Measurements from ENCODE around the gene AOC3. TPM values are rescaled to one million over a fixed set of nuclear protein-coding genes. Genes with fewer than 3 reads are reported as not detected.
"Not testable (repeated sequence)": the region's sequence is repeated elsewhere in the genome, so short reads cannot be mapped to it uniquely, and the experiment has no call there.

Gene AOC3
- total RNA-seq, 1 donor from 2014 or later: 2.4 TPM

DNA sequence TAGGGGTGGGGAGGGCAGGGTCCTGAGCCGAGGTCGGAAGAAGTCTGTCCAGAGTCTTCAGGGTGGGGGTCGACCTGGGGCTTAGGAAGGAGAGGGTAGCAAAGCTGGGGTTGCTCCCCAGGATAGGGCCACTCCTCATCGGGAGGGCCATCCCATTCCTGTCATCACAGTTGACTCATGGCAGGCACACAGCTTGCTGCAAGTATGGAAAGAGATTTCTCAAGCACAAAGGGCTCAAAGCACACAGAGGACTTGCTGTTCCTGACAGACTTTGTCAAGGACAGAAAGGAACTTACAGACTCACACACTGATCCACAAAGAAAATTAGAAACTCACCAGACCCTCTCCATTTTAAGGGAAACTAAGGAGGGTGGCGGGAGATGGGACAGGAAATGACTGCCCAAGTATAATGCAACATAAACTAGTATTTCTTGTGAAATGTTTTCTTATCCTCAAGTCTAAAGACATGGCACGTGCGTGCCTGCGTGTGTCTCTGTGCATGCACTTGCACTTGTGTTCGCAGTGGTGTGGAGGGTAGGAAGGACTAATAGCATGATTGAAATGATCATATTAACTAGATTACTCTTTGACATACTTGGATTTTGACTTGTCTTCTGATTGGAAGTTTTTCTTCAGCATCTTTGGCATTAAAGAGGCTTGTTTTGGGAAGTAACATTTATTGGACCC lies 4.3 kb upstream of the AOC3 start:
- Mint-ChIP-seq H3K9me3 (no peaks in the 10 kb centered on the region), H3K27ac (no peak overlapping the region), H3K36me3 (ENCODE audit: low read depth) (peaks cover 38% of the 10 kb centered on the region), H3K27me3 (ENCODE audit: low read depth) (no peaks in the 10 kb centered on the region), H3K4me1 (ENCODE audit: low read depth) (peaks cover 14% of the 10 kb centered on the region), H3K4me3 (ENCODE audit: low read depth) (no peak overlapping the region)
- no peak for DNase-seq (ENCODE audit: low spot score)
- intact Hi-C loops (cut with micrococcal nuclease): loop anchor here (2.0 kb wide), 1 partner anchor 82 kb away; no protein-coding TSS in a partner anchor

DNA sequence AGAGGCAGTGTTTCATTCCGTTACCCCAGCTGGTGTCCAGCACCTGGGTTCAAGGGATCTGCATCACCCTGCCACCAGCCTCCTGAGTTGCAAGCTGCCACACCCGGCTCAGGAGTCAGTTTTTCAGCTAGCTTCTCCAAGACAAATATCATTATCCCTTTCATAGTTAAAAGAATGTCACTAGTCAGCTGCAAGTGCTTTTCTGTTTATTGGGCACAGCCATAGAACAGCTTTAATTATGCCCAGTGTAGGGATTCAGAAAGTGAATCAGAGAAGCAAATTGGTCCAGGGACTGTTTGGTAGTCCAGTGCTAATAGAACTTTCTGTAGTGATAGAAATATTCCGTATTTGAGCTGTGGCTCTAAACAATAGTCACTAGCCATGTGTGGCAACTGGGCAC lies 2.9 kb upstream of the AOC3 start:
- H3K27ac Mint-ChIP-seq: no peak overlapping the region
- no peaks in the 10 kb centered on the region for H3K27me3 Mint-ChIP-seq (ENCODE audit: low read depth)
- no peak for DNase-seq (ENCODE audit: low spot score)
- H3K36me3 Mint-ChIP-seq (ENCODE audit: low read depth): peaks cover 25% of the 10 kb centered on the region
- peaks cover 14% of the 10 kb centered on the region for H3K4me1 Mint-ChIP-seq (ENCODE audit: low read depth)
- no peaks in the 10 kb centered on the region for H3K9me3 Mint-ChIP-seq
- no peak overlapping the region for H3K4me3 Mint-ChIP-seq (ENCODE audit: low read depth)
- intact Hi-C loops (cut with micrococcal nuclease): no loop called here

DNA sequence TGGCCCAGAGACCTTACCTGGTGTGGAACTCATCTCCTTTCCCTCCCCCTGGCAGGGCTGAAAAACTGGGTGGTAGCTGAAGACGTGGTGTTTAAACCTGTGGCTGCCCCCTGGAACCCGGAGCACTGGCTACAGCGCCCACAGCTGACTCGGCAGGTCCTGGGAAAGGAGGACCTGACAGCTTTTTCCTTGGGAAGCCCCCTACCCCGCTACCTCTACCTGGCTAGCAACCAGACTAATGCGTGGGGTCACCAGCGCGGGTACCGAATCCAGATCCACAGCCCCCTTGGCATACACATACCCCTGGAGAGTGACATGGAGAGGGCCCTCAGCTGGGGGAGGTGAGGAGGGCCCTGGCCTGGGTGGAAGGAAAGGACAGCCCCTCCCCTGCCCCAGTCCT lies 2.0 kb upstream of the AOC3 start:
- peaks cover 14% of the 10 kb centered on the region for H3K4me1 Mint-ChIP-seq (ENCODE audit: low read depth)
- no peaks in the 10 kb centered on the region for H3K9me3 Mint-ChIP-seq
- no peak overlapping the region for H3K4me3 Mint-ChIP-seq (ENCODE audit: low read depth)
- H3K36me3 Mint-ChIP-seq (ENCODE audit: low read depth): peaks cover 15% of the 10 kb centered on the region
- H3K27ac Mint-ChIP-seq: no peak overlapping the region
- intact Hi-C loops (cut with micrococcal nuclease): no loop called here
- H3K27me3 Mint-ChIP-seq (ENCODE audit: low read depth): no peaks in the 10 kb centered on the region
- no peak for DNase-seq (ENCODE audit: low spot score)

DNA sequence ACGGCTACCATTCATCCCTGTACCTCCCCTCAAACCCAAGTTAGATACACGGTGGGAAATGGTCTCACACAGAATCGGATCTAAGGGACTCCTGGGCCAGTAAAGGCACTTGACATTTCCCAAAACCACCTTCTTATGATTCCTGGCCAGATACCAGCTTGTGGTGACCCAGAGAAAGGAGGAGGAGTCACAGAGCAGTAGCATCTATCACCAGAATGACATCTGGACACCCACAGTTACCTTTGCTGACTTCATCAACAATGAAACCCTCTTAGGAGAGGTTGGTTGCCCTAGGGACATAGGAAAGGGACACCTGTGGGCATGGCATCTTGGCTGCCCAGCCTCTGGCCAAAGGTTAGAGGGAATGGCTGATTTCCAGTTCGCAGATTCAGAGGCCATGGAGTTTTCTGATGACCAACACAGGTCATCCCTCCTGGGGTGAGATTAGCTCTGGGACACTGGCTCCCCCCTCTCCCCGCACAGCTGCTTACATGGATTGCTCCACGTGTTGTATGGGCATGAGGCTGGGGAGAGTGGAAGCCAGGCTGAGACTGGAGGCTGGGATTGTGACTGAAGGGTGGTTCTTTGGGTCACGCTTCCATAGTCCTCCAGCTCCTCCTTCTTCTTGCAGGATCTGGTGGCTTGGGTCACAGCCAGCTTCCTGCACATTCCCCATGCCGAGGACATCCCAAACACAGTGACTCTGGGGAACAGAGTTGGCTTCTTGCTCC lies 1.4 kb upstream of the AOC3 start:
- H3K27ac Mint-ChIP-seq: no peak overlapping the region
- no peak overlapping the region for H3K4me3 Mint-ChIP-seq (ENCODE audit: low read depth)
- H3K27me3 Mint-ChIP-seq (ENCODE audit: low read depth): no peaks in the 10 kb centered on the region
- DNase-seq (ENCODE audit: low spot score): no peak
- peaks cover 14% of the 10 kb centered on the region for H3K4me1 Mint-ChIP-seq (ENCODE audit: low read depth)
- H3K36me3 Mint-ChIP-seq (ENCODE audit: low read depth): peaks cover 9% of the 10 kb centered on the region
- intact Hi-C loops (cut with micrococcal nuclease): no loop called here
- no peaks in the 10 kb centered on the region for H3K9me3 Mint-ChIP-seq

DNA sequence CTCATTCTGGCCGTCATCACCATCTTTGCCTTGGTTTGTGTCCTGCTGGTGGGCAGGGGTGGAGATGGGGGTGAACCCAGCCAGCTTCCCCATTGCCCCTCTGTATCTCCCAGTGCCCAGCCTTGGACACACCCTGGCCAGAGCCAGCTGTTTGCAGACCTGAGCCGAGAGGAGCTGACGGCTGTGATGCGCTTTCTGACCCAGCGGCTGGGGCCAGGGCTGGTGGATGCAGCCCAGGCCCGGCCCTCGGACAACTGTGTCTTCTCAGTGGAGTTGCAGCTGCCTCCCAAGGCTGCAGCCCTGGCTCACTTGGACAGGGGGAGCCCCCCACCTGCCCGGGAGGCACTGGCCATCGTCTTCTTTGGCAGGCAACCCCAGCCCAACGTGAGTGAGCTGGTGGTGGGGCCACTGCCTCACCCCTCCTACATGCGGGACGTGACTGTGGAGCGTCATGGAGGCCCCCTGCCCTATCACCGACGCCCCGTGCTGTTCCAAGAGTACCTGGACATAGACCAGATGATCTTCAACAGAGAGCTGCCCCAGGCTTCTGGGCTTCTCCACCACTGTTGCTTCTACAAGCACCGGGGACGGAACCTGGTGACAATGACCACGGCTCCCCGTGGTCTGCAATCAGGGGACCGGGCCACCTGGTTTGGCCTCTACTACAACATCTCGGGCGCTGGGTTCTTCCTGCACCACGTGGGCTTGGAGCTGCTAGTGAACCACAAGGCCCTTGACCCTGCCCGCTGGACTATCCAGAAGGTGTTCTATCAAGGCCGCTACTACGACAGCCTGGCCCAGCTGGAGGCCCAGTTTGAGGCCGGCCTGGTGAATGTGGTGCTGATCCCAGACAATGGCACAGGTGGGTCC lies 607 bp downstream of the AOC3 start:
- H3K4me1 Mint-ChIP-seq (ENCODE audit: low read depth); DNase-seq (ENCODE audit: low spot score); intact Hi-C loops (cut with micrococcal nuclease); H3K27ac Mint-ChIP-seq; H3K36me3 Mint-ChIP-seq (ENCODE audit: low read depth); H3K9me3 Mint-ChIP-seq; H3K4me3 Mint-ChIP-seq (ENCODE audit: low read depth); H3K27me3 Mint-ChIP-seq (ENCODE audit: low read depth): not testable (repeated sequence)

DNA sequence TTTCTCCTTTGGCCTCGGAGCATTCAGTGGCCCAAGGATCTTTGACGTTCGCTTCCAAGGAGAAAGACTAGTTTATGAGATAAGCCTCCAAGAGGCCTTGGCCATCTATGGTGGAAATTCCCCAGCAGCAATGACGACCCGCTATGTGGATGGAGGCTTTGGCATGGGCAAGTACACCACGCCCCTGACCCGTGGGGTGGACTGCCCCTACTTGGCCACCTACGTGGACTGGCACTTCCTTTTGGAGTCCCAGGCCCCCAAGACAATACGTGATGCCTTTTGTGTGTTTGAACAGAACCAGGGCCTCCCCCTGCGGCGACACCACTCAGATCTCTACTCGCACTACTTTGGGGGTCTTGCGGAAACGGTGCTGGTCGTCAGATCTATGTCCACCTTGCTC lies 1.4 kb downstream of the AOC3 start:
- no peaks in the 10 kb centered on the region for H3K9me3 Mint-ChIP-seq
- H3K27me3 Mint-ChIP-seq (ENCODE audit: low read depth): no peaks in the 10 kb centered on the region
- DNase-seq (ENCODE audit: low spot score): no peak
- intact Hi-C loops (cut with micrococcal nuclease): no loop called here
- no peaks in the 10 kb centered on the region for H3K36me3 Mint-ChIP-seq (ENCODE audit: low read depth)
- no peaks in the 10 kb centered on the region for H3K4me1 Mint-ChIP-seq (ENCODE audit: low read depth)
- H3K27ac Mint-ChIP-seq: no peak overlapping the region
- H3K4me3 Mint-ChIP-seq (ENCODE audit: low read depth): no peak overlapping the region

DNA sequence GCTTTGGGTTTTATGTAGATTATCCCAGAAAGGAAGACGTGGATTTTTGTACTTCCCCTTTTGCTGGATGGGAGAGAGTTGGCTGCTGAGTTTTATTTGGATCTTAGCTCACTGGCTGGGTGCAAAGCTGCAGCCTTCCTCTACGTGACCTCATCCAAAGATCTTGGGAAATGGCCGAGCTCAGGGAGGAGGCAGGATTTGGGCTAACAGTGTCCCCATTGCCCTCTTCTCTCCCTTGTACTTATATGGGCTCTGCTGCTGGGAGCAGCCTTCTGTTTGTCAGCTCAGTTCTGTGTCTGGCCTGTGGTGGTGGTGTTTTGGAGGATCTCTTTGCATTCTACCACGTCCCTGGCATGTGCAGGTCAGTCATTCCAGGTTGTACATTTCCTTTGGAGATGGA lies 2.0 kb downstream of the AOC3 start:
- intact Hi-C loops (cut with micrococcal nuclease): no loop called here
- no peak for DNase-seq (ENCODE audit: low spot score)
- no peaks in the 10 kb centered on the region for H3K36me3 Mint-ChIP-seq (ENCODE audit: low read depth)
- no peak overlapping the region for H3K4me3 Mint-ChIP-seq (ENCODE audit: low read depth)
- no peaks in the 10 kb centered on the region for H3K4me1 Mint-ChIP-seq (ENCODE audit: low read depth)
- no peaks in the 10 kb centered on the region for H3K27me3 Mint-ChIP-seq (ENCODE audit: low read depth)
- H3K9me3 Mint-ChIP-seq: no peaks in the 10 kb centered on the region
- H3K27ac Mint-ChIP-seq: no peak overlapping the region

DNA sequence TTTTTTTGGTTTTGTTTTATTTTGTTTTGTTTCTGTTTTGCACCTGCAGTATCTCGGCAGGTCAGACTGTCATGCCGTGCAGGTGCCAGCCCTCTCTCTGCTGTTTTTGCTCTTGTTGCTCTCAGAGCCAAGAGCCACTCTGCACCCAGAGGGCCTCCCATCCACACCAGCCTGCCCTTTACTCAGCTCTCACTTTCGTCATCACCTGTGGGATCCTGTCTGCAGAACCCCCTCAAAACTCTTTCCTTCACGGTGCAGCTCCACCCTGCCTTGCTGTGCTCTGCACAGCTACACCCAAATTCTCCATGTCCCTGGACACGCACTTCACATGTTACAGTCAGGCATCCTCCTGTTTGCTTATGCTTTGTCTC lies 2.6 kb downstream of the AOC3 start:
- no peaks in the 10 kb centered on the region for H3K36me3 Mint-ChIP-seq (ENCODE audit: low read depth)
- no peaks in the 10 kb centered on the region for H3K9me3 Mint-ChIP-seq
- no peak for DNase-seq (ENCODE audit: low spot score)
- no peaks in the 10 kb centered on the region for H3K4me1 Mint-ChIP-seq (ENCODE audit: low read depth)
- intact Hi-C loops (cut with micrococcal nuclease): no loop called here
- H3K4me3 Mint-ChIP-seq (ENCODE audit: low read depth): no peak overlapping the region
- H3K27ac Mint-ChIP-seq: no peak overlapping the region
- no peaks in the 10 kb centered on the region for H3K27me3 Mint-ChIP-seq (ENCODE audit: low read depth)

DNA sequence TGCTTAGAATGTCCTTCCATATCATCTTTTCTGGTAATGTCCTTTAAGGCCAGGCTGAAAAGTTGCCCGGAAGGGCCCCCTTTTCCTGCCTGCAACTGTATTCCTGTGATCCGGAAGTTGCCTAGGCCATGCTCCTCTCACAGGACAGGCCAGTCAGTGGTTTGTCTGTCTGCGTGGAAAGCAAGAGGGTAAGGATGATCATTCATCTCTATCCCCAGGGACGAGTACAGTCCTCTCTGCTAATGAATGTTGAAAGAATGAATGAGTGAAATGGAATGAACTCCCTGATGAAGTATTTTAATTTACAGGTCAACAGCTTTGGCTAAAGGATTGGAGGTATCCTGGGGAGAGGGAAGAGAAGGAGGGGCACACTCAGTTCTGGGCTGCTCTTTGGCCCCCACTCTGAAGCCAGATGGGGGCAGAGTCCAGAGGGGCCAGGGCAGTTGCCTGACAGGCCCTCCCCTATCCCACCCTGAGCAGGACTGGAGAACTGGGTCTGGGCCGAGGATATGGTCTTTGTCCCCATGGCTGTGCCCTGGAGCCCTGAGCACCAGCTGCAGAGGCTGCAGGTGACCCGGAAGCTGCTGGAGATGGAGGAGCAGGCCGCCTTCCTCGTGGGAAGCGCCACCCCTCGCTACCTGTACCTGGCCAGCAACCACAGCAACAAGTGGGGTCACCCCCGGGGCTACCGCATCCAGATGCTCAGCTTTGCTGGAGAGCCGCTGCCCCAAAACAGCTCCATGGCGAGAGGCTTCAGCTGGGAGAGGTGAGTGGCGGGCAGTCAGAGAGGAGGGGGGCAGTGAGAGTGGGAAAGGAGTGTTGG lies 3.2 kb downstream of the AOC3 start:
- no peaks in the 10 kb centered on the region for H3K27me3 Mint-ChIP-seq (ENCODE audit: low read depth)
- no peaks in the 10 kb centered on the region for H3K4me1 Mint-ChIP-seq (ENCODE audit: low read depth)
- no peak for DNase-seq (ENCODE audit: low spot score)
- H3K27ac Mint-ChIP-seq: no peak overlapping the region
- intact Hi-C loops (cut with micrococcal nuclease): no loop called here
- H3K4me3 Mint-ChIP-seq (ENCODE audit: low read depth): no peak overlapping the region
- H3K9me3 Mint-ChIP-seq: no peaks in the 10 kb centered on the region
- H3K36me3 Mint-ChIP-seq (ENCODE audit: low read depth): no peaks in the 10 kb centered on the region

DNA sequence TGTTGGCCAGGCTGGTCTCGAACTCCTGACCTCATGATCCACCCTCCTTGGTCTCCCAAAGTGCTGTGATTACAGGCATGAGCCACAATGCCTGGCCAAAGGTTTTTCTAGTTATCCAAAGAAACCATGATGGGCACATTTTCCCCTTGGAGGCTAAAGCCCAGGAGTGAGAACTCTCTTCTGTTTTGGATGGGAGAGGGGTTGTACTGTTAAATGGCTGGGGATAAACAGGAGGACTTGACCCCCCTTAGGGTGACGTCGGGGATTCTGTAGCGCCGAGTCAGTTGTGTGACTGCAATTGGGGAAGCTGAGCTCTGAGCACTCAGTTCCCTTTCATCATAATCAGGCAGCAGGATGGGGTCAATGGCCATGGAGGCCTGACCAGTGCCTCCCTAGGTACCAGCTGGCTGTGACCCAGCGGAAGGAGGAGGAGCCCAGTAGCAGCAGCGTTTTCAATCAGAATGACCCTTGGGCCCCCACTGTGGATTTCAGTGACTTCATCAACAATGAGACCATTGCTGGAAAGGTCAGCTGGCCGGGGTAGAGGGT lies 4.1 kb downstream of the AOC3 start:
- intact Hi-C loops (cut with micrococcal nuclease): no loop called here
- no peak overlapping the region for H3K27ac Mint-ChIP-seq

DNA sequence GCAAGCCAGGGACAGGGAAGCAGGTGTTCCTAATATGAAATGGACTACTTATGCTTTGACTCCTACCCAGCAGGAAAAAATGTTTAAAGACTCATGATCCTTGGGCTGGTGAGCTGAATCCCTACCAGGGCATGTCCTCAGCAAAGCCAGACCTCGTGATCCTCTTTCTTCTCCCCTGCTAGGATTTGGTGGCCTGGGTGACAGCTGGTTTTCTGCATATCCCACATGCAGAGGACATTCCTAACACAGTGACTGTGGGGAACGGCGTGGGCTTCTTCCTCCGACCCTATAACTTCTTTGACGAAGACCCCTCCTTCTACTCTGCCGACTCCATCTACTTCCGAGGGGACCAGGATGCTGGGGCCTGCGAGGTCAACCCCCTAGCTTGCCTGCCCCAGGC lies 5.1 kb downstream of the AOC3 start:
- H3K27me3 Mint-ChIP-seq (ENCODE audit: low read depth); H3K9me3 Mint-ChIP-seq; H3K27ac Mint-ChIP-seq; intact Hi-C loops (cut with micrococcal nuclease); H3K4me1 Mint-ChIP-seq (ENCODE audit: low read depth); DNase-seq (ENCODE audit: low spot score); H3K4me3 Mint-ChIP-seq (ENCODE audit: low read depth); H3K36me3 Mint-ChIP-seq (ENCODE audit: low read depth): not testable (repeated sequence)

More for the DNA sequence above, 4.1 kb downstream of the AOC3 start:
- Mint-ChIP-seq H3K36me3 (ENCODE audit: low read depth) (no peaks in the 10 kb centered on the region), H3K27me3 (ENCODE audit: low read depth) (no peaks in the 10 kb centered on the region), H3K4me3 (ENCODE audit: low read depth) (no peak overlapping the region), H3K4me1 (ENCODE audit: low read depth) (no peaks in the 10 kb centered on the region), H3K9me3 (no peaks in the 10 kb centered on the region)
- no peak for DNase-seq (ENCODE audit: low spot score)

DNA sequence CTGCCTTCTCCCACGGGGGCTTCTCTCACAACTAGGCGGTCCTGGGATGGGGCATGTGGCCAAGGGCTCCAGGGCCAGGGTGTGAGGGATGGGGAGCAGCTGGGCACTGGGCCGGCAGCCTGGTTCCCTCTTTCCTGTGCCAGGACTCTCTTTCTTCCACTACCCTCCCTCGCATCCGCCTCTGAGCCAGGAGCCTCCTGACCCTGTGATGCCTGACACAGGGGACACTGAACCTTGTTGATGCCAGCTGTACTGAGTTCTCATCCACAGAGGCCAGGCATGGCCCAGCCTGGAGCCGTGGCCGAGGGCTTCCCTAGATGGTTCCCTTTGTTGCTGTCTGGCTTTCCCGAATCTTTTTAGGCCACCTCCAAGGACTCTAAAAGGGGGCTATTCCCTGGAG lies 5.5 kb downstream of the AOC3 start:
- H3K4me1 Mint-ChIP-seq (ENCODE audit: low read depth); H3K27ac Mint-ChIP-seq; H3K27me3 Mint-ChIP-seq (ENCODE audit: low read depth); H3K9me3 Mint-ChIP-seq; DNase-seq (ENCODE audit: low spot score); intact Hi-C loops (cut with micrococcal nuclease); H3K36me3 Mint-ChIP-seq (ENCODE audit: low read depth); H3K4me3 Mint-ChIP-seq (ENCODE audit: low read depth): not testable (repeated sequence)

Data from activated T-helper 2 cell treated with anti-CD3 and anti-CD28 coated beads, Interferon-gamma antibody, Interleukin-2, Interleukin-4, amounts not matched to agents 10 μg/mL and 5 μg/mL and 100 μg/mL, durations not matched to agents 14 hours and 24 hours and 36 hours (primary cell).